Muscle of leg (tissue), 11 donors: Measurements from ENCODE around the gene CSRP3. TPM values are rescaled to one million over a fixed set of nuclear protein-coding genes. Genes with fewer than 3 reads are reported as not detected.

Source experiments
- DNase-seq: peaks from one replicate; pipeline ENCODE4 v3.0.0; 2013
- H3K27ac ChIP-seq: one replicate; pipeline ENCODE4 v1.5.1; 2013; ENCODE audit warnings: mild to moderate bottlenecking, low read length, control low read depth
- H3K27me3 ChIP-seq: one replicate; pipeline ENCODE4 v1.6.1; 2013; ENCODE audit warnings: low read length; ENCODE audit not compliant: control insufficient read depth, insufficient read depth
- H3K36me3 ChIP-seq: one replicate; pipeline ENCODE4 v1.6.1; 2013; ENCODE audit warnings: low read length; ENCODE audit not compliant: control insufficient read depth, insufficient read depth
- H3K4me1 ChIP-seq: one replicate; pipeline ENCODE4 v1.6.1; 2013; ENCODE audit warnings: low read length; ENCODE audit not compliant: control insufficient read depth, insufficient read depth
- H3K4me3 ChIP-seq: one replicate; pipeline ENCODE4 v1.5.1; 2013; ENCODE audit warnings: low read length, control low read depth
- H3K9me3 ChIP-seq: replicated peaks from 2 replicates; pipeline ENCODE4 v1.6.1; 2013; ENCODE audit warnings: low read depth, low read length; ENCODE audit not compliant: control insufficient read depth
- WGBS: methylation state at CpG from one replicate; pipeline ENCODE4 v1.1.5; 2013; ENCODE audit warnings: missing lambda C conversion rate; ENCODE audit not compliant: insufficient coverage; 5-methylcytosine and 5-hydroxymethylcytosine counted together
- polyA plus RNA-seq, 8 donors: library from polyadenylated mRNA; unstranded; fragments of 120-200 nt; gene quantifications; one replicate each; pipeline versions ENCODE4 v1.2.1 to v1.2.3, GENCODE V29; 2013; ENCODE audit warnings: inconsistent platforms in 1 of 8, low replicate concordance in 1 of 8; ENCODE audit not compliant: insufficient read length in 8 of 8, insufficient read depth in 1 of 8
- total RNA-seq: library from RNA; stranded (reverse); fragments of 120-200 nt; gene quantifications from one replicate; pipeline ENCODE4 v1.2.4, GENCODE V29; 2013

Gene CSRP3
- total and polyA plus RNA-seq, 9 donors = 412 to 714 (median 612) TPM

- Histone ChIP-seq H3K27me3 (no peaks in the 10 kb centered on the region), H3K36me3 (peaks cover 16% of the 10 kb centered on the region), H3K9me3 (no peaks in the 10 kb centered on the region), H3K4me3 (no peak overlapping the region), H3K4me1 (peaks cover 22% of the 10 kb centered on the region), H3K27ac (peak overlapping the region; percentile 9)
- peak; percentile 65 for DNase-seq
- 77% methylated on average over 6 of the region's 7 CpGs for WGBS
Measured at GRCh38 chr11:19191530-19192169, 10.1 kb downstream of the CSRP3 start.

- Histone ChIP-seq H3K4me1 (peaks cover 12% of the 10 kb centered on the region), H3K4me3 (no peak overlapping the region), H3K36me3 (peaks cover 33% of the 10 kb centered on the region), H3K9me3 (no peaks in the 10 kb centered on the region), H3K27me3 (no peaks in the 10 kb centered on the region), H3K27ac (no peak overlapping the region)
- DNase-seq = no peak
- WGBS = 70% methylated on average over 9 of the region's 9 CpGs
Measured at GRCh38 chr11:19187833-19188258, 13.9 kb downstream of the CSRP3 start.

GRCh38 chr11:19187114-19187832 lies 14.5 kb downstream of the CSRP3 start:
- no peak overlapping the region for H3K4me3 ChIP-seq
- H3K9me3 ChIP-seq = no peaks in the 10 kb centered on the region
- no peak for DNase-seq
- peaks cover 32% of the 10 kb centered on the region for H3K36me3 ChIP-seq
- H3K27ac ChIP-seq = no peak overlapping the region
- 67% methylated on average over 4 of the region's 5 CpGs for WGBS
- peaks cover 11% of the 10 kb centered on the region for H3K4me1 ChIP-seq
- no peaks in the 10 kb centered on the region for H3K27me3 ChIP-seq

GRCh38 chr11:19185516-19186052 lies 16.2 kb downstream of the CSRP3 start:
- no peak overlapping the region for H3K27ac ChIP-seq
- WGBS = 56% methylated on average over 4 of the region's 6 CpGs

GRCh38 chr11:19185036-19185435 lies 16.7 kb downstream of the CSRP3 start:
- Histone ChIP-seq H3K4me1 (no peaks in the 10 kb centered on the region), H3K36me3 (peaks cover 22% of the 10 kb centered on the region), H3K27me3 (no peaks in the 10 kb centered on the region), H3K9me3 (no peaks in the 10 kb centered on the region), H3K4me3 (no peak overlapping the region), H3K27ac (no peak overlapping the region)
- WGBS = 60% methylated on average over 1 of the region's 2 CpGs
- no peak for DNase-seq

More at GRCh38 chr11:19185516-19186052, 16.2 kb downstream of the CSRP3 start:
- Histone ChIP-seq H3K36me3 (peaks cover 23% of the 10 kb centered on the region), H3K27me3 (no peaks in the 10 kb centered on the region), H3K9me3 (no peaks in the 10 kb centered on the region), H3K4me1 (no peaks in the 10 kb centered on the region), H3K4me3 (no peak overlapping the region)
- DNase-seq = no peak

- peak; percentile 27 for DNase-seq
- Histone ChIP-seq H3K4me1 (no peaks in the 10 kb centered on the region), H3K36me3 (peaks cover 25% of the 10 kb centered on the region), H3K27ac (no peak overlapping the region), H3K9me3 (no peaks in the 10 kb centered on the region), H3K27me3 (no peaks in the 10 kb centered on the region), H3K4me3 (no peak overlapping the region)
- WGBS = 60% methylated on average over 1 of the region's 7 CpGs
Measured at GRCh38 chr11:19183646-19184045, 18.1 kb downstream of the CSRP3 start.

- Histone ChIP-seq H3K27ac (no peak overlapping the region), H3K27me3 (no peaks in the 10 kb centered on the region), H3K9me3 (no peaks in the 10 kb centered on the region), H3K4me3 (no peak overlapping the region), H3K4me1 (no peaks in the 10 kb centered on the region), H3K36me3 (peaks cover 25% of the 10 kb centered on the region)
- peak; percentile 47 for DNase-seq
- 100% methylated on average over 2 of the region's 5 CpGs for WGBS
Measured at GRCh38 chr11:19181531-19182261, 20.1 kb downstream of the CSRP3 start.

- WGBS = no CpG with 5 or more reads among the region's 2 CpGs
- no peak for DNase-seq
- H3K36me3 ChIP-seq = peaks cover 24% of the 10 kb centered on the region
Measured at GRCh38 chr11:19176629-19177186, 25.1 kb downstream of the CSRP3 start.

GRCh38 chr11:19173964-19174638 lies 27.7 kb downstream of the CSRP3 start:
- no peak overlapping the region for H3K4me3 ChIP-seq
- 96% methylated on average over 2 of the region's 7 CpGs for WGBS
- no peaks in the 10 kb centered on the region for H3K9me3 ChIP-seq
- no peaks in the 10 kb centered on the region for H3K4me1 ChIP-seq
- no peaks in the 10 kb centered on the region for H3K27me3 ChIP-seq
- no peak for DNase-seq
- H3K27ac ChIP-seq = no peak overlapping the region
- H3K36me3 ChIP-seq = peaks cover 20% of the 10 kb centered on the region

More at GRCh38 chr11:19176629-19177186, 25.1 kb downstream of the CSRP3 start:
- Histone ChIP-seq H3K4me3 (no peak overlapping the region), H3K4me1 (no peaks in the 10 kb centered on the region), H3K9me3 (no peaks in the 10 kb centered on the region), H3K27ac (no peak overlapping the region), H3K27me3 (no peaks in the 10 kb centered on the region)
